ENCODE data around the gene CRIP2.

The CRIP2 gene

GRCh38 chr14:105442125-105442524, 32.5 kb upstream of the CRIP2 start:
- DNase-seq (ENCODE audit: low read depth) = no peak
- TF ChIP-seq, protein P1, sequence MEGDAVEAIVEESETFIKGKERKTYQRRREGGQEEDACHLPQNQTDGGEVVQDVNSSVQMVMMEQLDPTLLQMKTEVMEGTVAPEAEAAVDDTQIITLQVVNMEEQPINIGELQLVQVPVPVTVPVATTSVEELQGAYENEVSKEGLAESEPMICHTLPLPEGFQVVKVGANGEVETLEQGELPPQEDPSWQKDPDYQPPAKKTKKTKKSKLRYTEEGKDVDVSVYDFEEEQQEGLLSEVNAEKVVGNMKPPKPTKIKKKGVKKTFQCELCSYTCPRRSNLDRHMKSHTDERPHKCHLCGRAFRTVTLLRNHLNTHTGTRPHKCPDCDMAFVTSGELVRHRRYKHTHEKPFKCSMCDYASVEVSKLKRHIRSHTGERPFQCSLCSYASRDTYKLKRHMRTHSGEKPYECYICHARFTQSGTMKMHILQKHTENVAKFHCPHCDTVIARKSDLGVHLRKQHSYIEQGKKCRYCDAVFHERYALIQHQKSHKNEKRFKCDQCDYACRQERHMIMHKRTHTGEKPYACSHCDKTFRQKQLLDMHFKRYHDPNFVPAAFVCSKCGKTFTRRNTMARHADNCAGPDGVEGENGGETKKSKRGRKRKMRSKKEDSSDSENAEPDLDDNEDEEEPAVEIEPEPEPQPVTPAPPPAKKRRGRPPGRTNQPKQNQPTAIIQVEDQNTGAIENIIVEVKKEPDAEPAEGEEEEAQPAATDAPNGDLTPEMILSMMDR (IDR thresholded peaks at IDR 0.05; ENCODE audit: control insufficient read depth, insufficient read depth, low read depth, low read length, missing control alignments) = no peak
- H3K4me3 ChIP-seq (ENCODE audit: control insufficient read depth, low read depth, low read length) = no peak overlapping the region

DNA sequence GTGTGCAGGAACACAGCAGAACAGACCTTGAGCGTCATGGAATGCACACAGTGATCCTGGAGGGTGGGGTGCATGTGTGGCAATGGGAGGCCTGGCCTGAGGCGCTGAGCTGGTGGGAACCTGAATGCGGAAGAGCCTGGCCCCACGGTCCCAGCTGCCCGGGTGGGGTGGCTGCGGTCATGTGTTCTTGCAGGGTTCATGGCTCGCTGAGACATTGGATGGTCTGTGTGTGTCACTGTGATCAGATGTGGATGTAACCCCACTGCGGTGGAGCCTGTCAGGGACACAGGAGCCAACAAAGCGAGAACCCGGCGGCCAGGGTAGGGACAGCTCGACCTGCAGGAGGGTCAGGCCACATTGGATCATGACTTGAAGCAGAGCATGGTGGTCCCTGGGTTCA, 31.8 kb upstream of the CRIP2 start:
- no peak overlapping the region for H3K4me3 ChIP-seq (ENCODE audit: control insufficient read depth, low read depth, low read length)
- TF ChIP-seq, protein P1 (IDR thresholded peaks at IDR 0.05; ENCODE audit: control insufficient read depth, insufficient read depth, low read depth, low read length, missing control alignments) = no peak
- no peak for DNase-seq (ENCODE audit: low read depth)

- TF ChIP-seq, protein P1 (IDR thresholded peaks at IDR 0.05; ENCODE audit: control insufficient read depth, insufficient read depth, low read depth, low read length, missing control alignments) = no peak
- H3K4me3 ChIP-seq (ENCODE audit: control insufficient read depth, low read depth, low read length) = no peak overlapping the region
- DNase-seq (ENCODE audit: low read depth) = no peak
These were observed 29.8 kb upstream of the CRIP2 start for GRCh38 chr14:105444859-105445258.

DNA sequence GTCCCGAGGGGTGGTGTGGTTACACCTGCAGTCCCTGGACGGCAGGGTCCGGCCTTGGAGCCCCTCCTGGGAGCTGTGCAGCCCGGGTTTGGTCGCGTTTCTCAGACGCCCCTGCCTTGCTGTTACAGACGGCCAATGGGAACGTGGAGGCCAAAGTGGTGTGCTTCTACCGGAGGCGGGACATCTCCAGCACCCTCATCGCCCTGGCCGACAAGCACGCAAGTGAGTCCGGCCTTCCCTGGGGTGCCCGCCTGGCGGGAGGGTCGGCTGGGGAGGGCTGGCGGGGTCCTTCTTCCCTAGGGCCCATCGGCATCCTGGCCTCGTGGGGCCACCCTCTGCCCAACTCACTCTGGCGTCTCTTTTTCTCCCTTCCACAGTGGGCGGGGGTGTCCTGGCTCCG, 29.3 kb upstream of the CRIP2 start:
- no peak overlapping the region for H3K4me3 ChIP-seq (ENCODE audit: control insufficient read depth, low read depth, low read length)
- TF ChIP-seq, protein P1 (IDR thresholded peaks at IDR 0.05; ENCODE audit: control insufficient read depth, insufficient read depth, low read depth, low read length, missing control alignments) = no peak
- no peak for DNase-seq (ENCODE audit: low read depth)

- no peak overlapping the region for H3K4me3 ChIP-seq (ENCODE audit: control insufficient read depth, low read depth, low read length)
- no peak for DNase-seq (ENCODE audit: low read depth)
- TF ChIP-seq, protein P1 (IDR thresholded peaks at IDR 0.05; ENCODE audit: control insufficient read depth, insufficient read depth, low read depth, low read length, missing control alignments) = no peak
These were observed 28.4 kb upstream of the CRIP2 start for GRCh38 chr14:105445901-105446845.

DNA sequence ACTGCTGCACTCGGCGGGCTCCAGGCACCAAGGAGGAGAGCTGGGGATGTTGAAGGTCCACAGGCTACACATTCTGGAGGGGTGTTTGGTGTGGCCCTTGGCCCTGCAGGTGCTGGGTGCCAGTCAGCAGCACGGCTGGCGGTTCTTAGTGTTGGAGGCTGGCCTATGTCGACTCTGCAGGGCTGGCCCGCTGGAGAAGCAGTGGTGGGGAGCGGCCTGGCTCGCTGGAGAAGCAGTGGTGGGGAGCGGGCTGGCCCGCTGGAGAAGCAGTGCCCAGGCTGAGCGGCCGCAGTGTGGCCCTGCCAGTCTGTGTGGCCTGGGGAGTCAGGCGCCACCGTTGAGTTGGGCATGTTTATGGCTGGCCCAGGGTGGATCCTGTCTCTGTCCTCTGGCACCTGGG, 27.6 kb upstream of the CRIP2 start:
- TF ChIP-seq, protein P1 (IDR thresholded peaks at IDR 0.05; ENCODE audit: control insufficient read depth, insufficient read depth, low read depth, low read length, missing control alignments) = no peak
- DNase-seq (ENCODE audit: low read depth) = no peak
- no peak overlapping the region for H3K4me3 ChIP-seq (ENCODE audit: control insufficient read depth, low read depth, low read length)
